Fibroblast of villous mesenchyme (primary cell): ENCODE measurements around the gene CD79A. TPM values are rescaled to one million over a fixed set of nuclear protein-coding genes. Genes with fewer than 3 reads are reported as not detected.

Experiments used
- DNase-seq: peaks from one replicate; pipeline ENCODE4 v3.0.0-alpha.2; 2010; ENCODE audit warnings: low read depth
- H3K4me3 ChIP-seq: 2 replicates; pipeline ENCODE4 v1.5.1; 2011; ENCODE audit warnings: low read depth, mild to moderate bottlenecking, low read length
- small RNA-seq: library from RNA; depleted of rRNA; stranded (forward); fragments of <200 nt; gene quantifications from one replicate; pipeline ENCODE3, GENCODE V24; 2012
- total RNA-seq: library from RNA; depleted of rRNA; stranded (reverse); fragments of >200 nt; gene quantifications from 2 replicates; pipeline ENCODE4 v1.2.3, GENCODE V29; 2012
- TF ChIP-seq, protein P1 (sequence below): IDR thresholded peaks from 2 replicates; pipeline ENCODE4 v1.5.1; 2012; ENCODE audit warnings: low read depth, mild to moderate bottlenecking, low read length; ENCODE audit not compliant: insufficient read depth

The CD79A gene
- total RNA-seq, 1 donor = not detected

DNA sequence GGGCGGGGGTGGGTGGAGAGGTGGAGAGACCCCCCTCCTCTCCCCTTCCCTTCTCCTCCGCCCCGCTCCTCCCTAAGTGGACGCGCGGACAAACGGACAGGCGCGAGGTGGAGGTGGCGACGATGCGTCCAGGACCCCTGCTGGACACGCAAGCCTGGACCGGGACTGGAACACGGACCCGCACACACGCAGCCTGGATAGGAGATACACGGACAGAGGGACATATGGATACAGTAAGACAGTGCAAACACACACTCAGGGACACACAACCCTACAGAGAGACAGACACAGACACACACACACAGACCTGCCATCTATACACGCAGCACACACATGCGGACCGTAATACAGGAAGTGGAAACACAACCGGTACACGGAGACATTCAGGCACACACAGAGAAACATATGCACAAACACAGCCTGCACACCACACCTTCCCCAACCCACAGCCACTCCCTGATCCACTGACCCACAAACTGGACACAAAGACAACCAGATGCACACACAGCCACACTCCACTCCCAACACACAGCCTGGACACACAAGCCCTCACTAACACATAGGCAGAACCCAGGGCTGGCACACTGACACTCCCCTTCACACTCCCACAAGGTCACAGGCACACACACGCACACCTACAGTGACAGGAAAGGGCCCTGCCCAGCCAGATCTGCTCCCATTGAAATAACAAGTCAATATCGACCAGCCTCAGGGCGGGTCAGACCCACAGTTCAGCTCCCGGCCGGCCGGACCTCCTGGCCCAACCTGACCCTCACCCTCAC, 51.9 kb downstream of the CD79A start:
- TF ChIP-seq, protein P1, sequence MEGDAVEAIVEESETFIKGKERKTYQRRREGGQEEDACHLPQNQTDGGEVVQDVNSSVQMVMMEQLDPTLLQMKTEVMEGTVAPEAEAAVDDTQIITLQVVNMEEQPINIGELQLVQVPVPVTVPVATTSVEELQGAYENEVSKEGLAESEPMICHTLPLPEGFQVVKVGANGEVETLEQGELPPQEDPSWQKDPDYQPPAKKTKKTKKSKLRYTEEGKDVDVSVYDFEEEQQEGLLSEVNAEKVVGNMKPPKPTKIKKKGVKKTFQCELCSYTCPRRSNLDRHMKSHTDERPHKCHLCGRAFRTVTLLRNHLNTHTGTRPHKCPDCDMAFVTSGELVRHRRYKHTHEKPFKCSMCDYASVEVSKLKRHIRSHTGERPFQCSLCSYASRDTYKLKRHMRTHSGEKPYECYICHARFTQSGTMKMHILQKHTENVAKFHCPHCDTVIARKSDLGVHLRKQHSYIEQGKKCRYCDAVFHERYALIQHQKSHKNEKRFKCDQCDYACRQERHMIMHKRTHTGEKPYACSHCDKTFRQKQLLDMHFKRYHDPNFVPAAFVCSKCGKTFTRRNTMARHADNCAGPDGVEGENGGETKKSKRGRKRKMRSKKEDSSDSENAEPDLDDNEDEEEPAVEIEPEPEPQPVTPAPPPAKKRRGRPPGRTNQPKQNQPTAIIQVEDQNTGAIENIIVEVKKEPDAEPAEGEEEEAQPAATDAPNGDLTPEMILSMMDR = no peak
- H3K4me3 ChIP-seq = peak overlapping the region; percentile 58
- DNase-seq = no peak

DNA sequence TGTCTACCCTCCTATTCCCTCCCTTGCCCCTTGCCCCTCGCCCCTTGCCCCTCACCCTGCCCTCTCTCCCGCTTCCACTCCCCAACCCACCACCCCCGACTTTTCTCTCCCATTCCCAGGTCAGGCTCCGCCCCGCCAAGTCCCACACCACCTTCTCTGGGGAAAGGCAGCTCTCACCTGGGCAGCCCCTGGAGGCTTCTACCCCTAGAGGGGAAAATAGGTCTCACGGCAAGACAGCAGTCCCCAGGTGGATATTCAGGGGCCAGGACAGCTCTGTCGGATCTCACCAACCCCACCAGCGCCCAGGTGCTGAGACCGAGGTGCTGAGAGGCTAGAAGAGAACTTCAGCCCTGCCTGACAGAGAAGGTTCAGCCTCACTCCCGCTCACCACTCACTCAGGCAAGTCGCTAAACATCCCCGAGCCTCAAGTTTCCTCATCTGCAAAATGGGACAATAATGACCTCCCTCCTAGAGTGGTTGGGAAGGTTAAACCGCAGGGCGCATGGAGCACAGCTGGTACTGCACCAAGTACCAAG, 52.5 kb downstream of the CD79A start:
- TF ChIP-seq, protein P1 = no peak

DNA sequence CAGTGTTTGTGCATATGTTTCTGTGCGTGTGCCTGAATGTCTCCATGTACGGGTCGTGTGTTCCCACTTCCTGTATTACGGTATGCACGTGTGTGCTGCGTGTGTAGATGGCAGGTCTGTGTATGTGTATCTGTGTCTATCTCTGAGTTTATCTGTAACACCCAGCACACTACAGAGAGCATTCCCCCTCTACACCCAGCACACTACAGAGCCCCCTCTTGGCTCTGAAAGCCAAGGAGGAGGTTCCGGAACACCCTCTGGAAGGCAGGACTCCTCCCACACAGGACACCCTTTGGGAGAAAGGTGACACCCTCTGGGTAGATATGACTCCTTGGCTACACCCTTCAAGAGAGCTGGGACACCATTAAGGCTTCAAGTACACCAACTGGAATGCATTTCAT, 53.2 kb downstream of the CD79A start:
- DNase-seq = no peak
- TF ChIP-seq, protein P1 = no peak
- no peak overlapping the region for H3K4me3 ChIP-seq

More for the DNA sequence above, 52.5 kb downstream of the CD79A start:
- no peak overlapping the region for H3K4me3 ChIP-seq
- DNase-seq = no peak

Small RNA genes within 50 kb of the gene (small RNA-seq; reads per million reads assigned to genes)
- gene MIR6797 = not detected

Other genes starting within 250 kb of the CD79A start
- not detected in 2 replicates for gene CEACAM7, start 189.0 kb upstream of the CD79A start, total RNA-seq
- gene CEACAM5, start 168.7 kb upstream of the CD79A start, total RNA-seq = not detected in 2 replicates
- not detected in 2 replicates for gene CEACAM6, start 121.7 kb upstream of the CD79A start, total RNA-seq
- gene CEACAM3, start 80.7 kb upstream of the CD79A start, total RNA-seq = not detected in 2 replicates
- not detected in 2 replicates for gene LYPD4, start 32.6 kb upstream of the CD79A start, total RNA-seq
- not detected in 2 replicates for gene DMRTC2, start 32.2 kb upstream of the CD79A start, total RNA-seq
- 600 and 662 TPM in 2 replicates for gene RPS19, start 17.0 kb upstream of the CD79A start, total RNA-seq
- gene ARHGEF1, start 5.9 kb downstream of the CD79A start, total RNA-seq = 35.0 and 38.3 TPM in 2 replicates
- under 0.01 TPM in 1 of 2 replicates, not detected in the other for gene ERFL, start 51.2 kb downstream of the CD79A start, total RNA-seq
- 105 and 173 TPM in 2 replicates for gene RABAC1, start 82.0 kb downstream of the CD79A start, total RNA-seq
- not detected in 2 replicates for gene ATP1A3, start 117.0 kb downstream of the CD79A start, total RNA-seq
- gene GRIK5, start 192.9 kb downstream of the CD79A start, total RNA-seq = not detected in 2 replicates
- 13.5 and 19.0 TPM in 2 replicates for gene ZNF574, start 198.9 kb downstream of the CD79A start, total RNA-seq